ENCODE measurements around the gene DSCAML1.

DNA sequence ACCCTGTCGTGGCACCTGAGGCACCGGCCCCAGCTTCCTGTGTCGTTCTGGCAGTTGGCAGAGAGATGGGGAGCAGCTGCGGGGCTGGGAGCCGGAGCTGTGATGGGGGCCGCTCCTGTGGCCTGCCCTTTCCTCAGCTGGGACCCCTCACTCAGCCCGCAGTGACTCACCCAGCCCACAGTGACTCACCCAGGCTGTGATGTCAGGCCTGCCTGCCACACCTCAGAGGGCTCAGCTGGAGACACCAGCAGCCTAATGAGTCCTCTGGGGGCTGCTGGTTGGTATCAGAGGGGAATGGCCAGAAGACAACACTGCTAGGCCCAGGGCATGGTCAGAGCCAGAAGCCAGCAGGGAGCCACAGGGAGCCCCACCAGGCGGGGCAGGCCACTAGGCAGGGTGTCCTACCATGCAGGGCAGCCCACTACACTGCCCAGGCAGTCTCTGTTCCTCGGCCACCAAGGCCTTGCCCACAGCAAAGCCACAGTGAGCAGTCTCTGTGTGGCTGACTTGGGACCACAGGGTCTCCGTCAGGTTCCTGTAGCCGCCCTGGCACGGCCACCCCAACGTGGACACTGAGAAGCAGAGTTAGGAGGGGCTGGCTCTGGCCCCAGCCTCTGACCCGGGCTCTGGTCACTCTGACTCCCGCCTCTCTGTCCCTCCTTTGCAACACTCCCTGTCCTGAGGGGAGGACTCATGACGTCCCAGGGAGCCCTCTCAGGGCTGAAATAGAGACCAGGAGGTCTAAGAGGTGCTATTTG is 31.8 kb upstream of the DSCAML1 start:
- TF ChIP-seq POLR2A (IDR thresholded peaks at IDR 0.05) (no peak), POLR2AphosphoS5 (IDR thresholded peaks at IDR 0.05) (no peak), EP300 (IDR thresholded peaks at IDR 0.05; ENCODE audit: low read depth) (no peak)
- TF ChIP-seq, protein P1, sequence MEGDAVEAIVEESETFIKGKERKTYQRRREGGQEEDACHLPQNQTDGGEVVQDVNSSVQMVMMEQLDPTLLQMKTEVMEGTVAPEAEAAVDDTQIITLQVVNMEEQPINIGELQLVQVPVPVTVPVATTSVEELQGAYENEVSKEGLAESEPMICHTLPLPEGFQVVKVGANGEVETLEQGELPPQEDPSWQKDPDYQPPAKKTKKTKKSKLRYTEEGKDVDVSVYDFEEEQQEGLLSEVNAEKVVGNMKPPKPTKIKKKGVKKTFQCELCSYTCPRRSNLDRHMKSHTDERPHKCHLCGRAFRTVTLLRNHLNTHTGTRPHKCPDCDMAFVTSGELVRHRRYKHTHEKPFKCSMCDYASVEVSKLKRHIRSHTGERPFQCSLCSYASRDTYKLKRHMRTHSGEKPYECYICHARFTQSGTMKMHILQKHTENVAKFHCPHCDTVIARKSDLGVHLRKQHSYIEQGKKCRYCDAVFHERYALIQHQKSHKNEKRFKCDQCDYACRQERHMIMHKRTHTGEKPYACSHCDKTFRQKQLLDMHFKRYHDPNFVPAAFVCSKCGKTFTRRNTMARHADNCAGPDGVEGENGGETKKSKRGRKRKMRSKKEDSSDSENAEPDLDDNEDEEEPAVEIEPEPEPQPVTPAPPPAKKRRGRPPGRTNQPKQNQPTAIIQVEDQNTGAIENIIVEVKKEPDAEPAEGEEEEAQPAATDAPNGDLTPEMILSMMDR (IDR thresholded peaks at IDR 0.05): no peak
